GM21825 (cell line): ENCODE data around the gene NPAS3.

Experiments used
- ATAC-seq: cut with Tn5 transposase; IDR thresholded peaks from one replicate; pipeline ENCODE4 v1.9.1; 2021; ENCODE audit warnings: mild to moderate bottlenecking, moderate library complexity; ENCODE audit not compliant: unreplicated experiment

NPAS3 gene

DNA sequence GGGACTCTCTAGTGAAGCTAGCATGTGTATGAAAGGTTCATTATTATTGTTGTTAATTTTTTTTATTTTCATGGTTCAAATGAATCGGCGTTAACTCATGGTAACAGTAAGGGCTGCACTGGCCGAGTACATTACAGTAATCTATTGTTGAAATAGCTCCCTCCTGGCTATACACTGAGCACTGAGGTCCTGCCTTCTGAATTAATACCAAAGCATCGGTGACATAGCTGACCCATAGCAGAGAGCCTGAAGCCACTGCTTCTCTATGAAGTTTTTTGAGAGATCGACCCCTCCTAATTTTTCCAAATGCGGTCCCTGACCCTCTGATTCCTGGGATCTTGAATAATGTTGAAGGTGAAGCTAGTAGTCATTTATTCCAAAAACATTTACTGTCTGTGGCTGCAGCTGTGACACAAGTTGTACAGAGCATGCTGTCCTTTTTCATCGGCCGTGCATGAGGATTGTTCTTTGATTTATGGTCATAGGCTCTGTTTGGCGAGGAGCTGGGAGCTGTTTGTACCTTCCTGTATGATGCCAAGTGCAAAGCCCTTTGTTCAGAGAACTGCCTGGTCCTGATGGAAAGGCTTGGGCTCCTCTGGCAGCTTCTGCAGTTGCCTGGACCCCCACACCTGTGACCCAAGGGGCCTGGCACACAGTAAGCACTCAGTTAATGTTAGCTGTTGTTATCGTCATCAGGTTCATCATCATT, 525.7 kb downstream of the NPAS3 start:
- no peak for ATAC-seq

DNA sequence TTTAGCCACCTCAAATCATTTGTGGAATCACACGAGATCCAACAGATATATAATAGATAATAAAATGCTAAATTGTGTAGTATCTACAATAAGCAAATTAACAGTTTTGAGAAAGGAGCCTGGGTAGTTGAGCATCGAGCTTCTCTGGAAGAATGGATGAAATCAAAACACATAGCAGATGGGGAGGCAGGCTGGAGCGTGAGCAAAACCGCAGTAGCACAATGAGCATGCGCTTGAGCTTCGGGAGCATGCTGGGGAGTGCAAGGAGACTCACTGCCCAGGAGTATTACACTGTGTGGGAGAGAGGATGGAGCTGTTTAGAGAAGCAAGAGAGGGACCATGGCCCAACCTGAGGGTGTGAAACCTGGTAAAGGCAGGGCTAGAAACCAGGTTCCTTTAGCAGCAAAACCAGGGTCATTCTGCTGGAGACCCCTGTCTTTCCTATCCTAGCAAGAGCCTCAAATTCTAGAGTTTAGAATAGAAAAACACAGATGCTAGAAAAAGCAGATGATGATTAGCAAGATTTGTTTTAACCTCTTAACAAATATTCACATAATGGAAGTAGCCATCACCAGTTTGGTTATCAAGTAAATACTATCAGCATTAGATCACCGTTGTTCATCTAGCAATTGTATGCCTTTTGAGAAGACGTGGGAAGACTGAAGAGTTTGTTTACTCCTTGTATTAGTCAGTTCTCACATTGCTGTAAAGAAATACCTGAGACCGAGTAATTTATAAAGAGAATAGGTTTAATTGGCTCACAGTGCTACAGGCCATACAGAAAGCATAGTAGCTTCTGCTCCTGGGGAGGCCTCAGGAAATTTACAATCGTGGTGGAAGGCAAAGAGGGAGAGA, 527.4 kb downstream of the NPAS3 start:
- ATAC-seq, result no peak

DNA sequence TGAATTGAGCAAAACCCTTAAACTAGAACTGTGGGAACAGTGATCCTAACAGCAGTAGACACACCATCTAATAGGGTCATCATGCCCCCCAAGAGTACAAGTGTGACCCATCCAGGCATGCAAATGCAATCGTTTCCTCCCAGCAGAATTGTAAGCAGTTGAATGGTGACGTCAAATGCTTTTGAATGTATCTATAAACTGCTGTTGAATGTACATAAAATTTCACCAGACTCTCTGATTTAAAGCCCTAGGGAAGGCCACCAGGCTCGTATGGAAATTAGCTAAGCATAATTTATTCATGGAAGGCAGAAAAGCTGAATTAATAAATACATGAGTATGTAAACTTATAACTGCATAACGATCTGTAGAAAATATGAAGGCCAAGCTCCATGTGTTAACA, 529.3 kb downstream of the NPAS3 start:
- no peak for ATAC-seq

DNA sequence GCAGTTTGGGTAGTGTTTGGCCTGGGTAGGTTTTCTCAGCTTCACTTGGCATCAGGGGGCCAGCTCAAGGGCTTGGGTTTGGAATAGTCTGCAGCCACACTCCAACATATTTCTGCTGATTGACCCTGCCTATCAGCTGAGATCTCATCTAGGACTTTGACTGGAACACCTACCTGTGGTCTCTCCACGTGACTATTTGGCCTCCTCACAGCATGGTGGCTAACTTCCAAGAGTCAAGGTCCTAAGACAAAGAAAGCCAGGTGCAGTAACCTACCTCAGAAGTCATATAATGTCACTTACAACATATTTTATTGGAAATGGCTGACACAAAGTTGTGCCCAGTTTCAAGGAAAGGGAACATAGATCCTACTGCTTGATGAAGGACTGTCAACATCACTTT, 531.2 kb downstream of the NPAS3 start:
- ATAC-seq, result no peak

DNA sequence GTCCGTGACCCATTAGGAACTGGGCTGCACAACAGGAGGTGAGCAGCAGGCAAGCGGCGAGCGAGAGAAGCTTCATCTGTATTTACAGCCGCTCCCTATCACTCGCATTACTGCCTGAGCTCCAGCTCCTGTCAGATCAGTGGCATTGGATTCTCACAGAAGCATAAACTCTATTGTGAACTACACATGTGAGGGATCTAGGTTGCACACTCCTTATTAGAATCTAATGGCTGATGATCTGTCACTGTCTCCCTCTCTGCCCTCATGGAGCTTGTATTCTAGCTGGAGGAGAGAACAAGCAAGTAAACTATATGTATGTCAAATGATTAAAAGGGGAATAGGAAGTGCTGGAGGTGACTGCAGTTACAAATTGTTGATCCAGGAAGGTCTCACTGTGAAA, 533.1 kb downstream of the NPAS3 start:
- ATAC-seq, result no peak

DNA sequence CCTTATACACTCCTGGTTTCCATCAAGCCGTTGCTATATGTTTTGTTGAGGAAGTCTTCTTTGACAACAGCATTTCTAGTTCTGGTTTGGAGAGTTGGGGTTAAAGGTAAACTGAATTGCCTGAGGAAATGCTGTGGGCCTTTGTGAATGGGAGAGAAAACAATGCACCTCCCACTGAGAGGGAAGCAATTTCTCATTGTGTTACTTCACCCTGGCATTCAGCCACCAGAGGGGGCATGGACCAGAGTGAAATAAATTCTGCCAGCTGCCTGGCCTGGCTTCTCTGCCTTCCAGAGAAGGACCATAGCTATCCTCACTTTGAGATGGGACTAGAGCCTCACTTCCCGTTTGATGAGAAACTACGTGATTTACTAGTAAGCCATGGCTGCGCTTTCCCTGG, 536.9 kb downstream of the NPAS3 start:
- ATAC-seq, result no peak

DNA sequence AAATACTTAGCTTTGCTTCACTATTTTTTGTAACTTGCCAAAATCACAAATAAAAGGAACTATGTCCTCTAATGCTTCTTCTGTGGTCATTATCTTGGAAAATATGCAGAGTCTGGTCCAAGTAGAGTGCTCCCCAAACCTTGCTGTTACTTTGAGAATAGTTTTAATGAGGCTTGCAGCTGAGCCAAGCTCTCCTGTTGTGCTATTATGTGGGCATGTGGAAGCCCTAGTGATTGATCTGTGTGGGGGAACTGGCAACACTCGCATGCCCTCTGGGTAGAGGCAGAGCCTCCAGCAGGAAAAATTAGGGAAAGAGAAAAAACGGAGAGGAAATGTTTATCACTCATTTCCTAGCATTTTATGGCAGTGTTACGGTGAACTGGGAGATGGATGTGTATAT, 539.1 kb downstream of the NPAS3 start:
- ATAC-seq, result no peak

DNA sequence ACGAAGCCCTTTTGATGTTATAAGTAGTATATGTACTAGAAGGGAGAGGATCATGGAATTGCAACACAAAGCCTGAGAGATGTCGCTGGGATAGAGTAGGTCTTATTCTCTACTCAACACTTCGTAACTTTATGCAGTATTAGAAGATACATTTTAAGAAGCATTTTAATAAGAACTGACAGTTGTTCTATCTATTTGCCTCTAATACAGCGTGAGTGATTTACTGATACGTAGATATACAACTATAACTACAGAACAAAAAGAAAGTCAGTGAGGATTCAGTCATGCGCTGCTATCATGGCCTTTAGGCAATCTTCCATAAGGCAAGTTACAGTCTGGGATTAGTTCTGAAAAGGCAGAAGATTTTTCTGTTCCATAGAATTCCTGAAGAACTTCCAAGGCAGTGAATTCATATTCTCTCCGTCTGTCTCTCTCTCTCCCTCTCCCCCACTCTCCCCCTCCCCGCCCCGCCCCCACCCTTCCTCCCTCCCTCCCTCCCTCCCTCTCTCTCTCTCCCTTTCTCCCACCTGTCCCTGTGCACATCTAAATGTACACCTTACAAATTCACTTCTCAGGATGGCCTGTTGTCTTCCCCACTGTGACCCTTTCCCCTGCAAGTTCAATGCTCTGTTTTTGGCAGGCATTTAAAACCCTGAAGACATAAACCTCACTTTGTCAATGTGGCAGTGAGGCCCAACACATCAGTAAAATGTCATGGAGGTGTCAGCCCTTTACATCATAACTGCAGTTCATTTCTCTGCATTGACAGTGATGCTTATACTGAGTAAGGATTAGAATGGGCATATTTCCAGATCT, 541.6 kb downstream of the NPAS3 start:
- no peak for ATAC-seq

DNA sequence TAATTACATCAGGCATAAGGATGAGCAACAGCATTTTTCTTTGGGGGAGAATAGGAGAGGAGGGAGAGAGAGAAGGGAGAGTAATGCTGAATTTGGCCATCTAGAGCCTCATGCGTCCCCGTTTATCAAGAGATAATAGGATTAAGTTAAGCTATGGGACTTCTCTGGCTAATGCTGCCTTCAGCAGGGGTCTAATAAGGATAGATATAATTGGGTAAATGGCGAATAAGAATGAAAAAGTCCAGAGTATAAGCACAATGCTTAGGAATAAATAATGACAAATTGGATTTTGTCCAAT, 542.2 kb downstream of the NPAS3 start:
- ATAC-seq, result no peak

DNA sequence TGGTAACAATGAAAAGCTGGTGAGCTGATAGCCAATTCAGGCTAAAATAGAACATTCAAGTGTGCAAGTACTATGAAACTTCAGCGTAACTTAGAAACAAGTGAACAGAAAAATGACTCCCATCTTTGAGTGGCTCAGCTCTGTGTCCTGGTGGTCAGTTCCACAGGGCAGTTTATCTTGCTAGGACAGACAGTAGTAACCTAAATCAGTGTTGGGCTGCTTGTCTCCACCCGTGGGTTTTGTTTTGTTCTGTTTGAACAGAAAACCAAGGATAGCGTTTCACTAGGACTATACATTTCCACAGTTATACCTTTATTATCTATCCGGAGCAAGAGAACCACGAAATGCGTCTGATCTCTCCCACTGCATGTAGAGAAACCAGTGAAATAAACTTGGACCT, 544.4 kb downstream of the NPAS3 start:
- ATAC-seq, result no peak

DNA sequence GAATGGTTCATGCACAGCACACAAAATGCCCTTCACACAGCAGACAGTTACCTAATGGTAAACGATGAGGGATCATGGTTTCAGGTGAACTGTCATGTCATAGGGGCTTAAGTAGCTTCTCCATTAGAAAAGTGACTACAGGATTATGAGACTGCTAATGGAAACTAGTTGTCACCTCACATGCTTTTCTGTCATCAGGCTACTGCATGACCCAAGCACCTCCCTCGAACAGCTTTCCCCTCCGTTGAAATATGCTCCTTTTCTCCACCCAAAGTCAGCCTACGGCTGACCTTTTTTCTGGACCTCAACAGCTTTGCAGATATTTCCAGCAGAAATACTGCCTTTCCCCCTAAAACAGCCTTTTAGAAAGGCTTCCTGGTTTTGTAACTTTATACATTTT, 544.9 kb downstream of the NPAS3 start:
- no peak for ATAC-seq

DNA sequence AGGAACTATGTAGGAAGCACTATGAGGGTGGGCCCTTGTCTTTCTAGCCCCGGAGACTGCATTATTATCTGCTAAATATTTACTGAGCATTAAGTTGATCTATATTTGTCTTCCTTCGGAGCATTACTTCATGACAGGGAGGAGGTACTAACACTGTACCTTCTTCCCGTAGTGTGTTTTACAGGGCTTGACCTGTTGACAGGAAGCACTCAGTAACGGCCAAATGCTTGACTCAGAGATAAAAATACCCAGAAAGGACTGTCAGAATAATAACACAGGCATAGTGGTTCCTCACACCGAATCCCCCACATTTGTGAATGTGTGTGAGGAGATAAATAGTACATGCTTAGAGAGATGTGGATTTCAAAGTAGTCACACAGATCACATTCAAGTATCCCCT, 545.6 kb downstream of the NPAS3 start:
- ATAC-seq, result no peak

DNA sequence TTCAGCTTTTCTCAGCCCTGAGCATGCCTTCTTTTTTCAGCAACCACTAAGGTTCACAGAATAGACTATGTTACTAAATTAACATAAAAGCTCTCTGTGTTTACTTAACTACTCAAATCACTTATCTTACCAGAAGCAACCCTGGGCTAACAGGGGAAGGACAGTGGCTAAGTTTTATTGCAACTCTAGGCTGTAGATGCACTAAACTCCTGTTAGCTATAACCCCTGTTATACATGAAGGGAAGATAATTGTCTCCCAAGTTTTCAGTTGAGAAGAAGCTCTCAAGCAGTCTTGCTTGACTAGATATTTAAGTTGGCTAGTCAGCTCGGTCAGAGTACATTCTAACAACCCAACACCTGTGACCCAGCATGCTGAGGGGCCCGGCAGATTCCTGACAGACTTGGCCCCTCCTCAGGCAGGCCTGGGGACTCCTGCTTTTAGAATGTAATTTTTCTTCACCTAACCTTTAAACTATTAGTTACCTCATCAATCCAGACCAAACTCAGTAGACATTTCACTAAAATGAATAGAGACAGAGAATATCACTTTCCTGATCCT, 547.7 kb downstream of the NPAS3 start:
- no peak for ATAC-seq

DNA sequence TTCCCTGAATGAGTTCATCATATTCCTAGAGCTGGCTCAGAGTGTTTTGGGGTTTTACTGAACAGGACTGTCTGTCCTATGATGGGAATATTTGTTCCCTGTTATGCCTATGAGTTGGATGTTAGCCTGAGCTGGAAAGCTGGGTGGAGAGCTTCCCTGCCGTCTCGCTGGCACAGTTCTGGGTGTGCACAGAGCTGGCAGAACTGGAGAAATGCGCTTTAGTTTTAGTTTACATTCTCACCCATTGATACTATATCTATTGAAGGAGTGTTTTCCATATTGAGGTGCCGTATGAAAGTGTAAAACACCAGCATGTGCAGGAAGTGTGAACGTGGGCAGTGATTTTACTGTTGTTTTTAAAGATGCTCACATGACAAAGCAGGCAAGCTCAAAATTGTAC, 549.9 kb downstream of the NPAS3 start:
- ATAC-seq, result no peak

DNA sequence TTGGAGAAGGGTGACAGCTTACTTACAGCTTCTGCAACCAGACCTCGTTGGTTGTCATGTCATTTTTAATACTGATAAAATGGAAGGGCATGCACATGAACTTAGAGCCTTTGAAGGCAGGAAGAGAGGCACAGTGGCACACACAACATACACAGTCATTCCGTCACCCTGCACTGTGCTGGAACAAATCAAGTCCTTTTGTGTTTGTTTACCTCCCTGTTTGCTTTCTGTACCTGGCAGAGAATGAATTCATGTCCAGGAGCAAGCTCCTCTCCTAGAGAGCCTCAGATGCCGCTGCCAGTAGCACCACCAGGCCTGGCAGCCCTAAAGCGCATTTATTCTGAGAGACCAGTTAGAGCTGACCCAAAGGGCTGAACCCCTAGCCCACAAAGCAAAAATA, 551.9 kb downstream of the NPAS3 start:
- no peak for ATAC-seq

DNA sequence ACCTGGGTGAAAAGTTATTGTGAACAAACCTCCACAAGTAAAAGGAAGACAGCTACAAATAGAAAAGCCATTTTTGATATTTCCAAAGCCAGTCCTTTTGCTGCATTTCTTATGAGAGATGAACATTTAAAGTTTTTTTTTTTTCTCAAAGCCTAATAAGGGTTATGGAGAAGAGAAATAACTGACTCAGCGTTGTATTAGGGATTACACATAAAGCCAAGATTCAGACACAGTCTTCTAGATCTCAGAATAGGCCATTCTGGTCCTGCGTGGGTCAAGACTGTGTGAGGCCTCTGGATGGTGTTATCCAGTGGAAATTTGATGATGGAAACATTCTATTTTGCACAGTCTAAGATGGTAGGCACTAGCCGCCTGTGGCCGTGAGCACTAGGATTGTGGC, 552.4 kb downstream of the NPAS3 start:
- ATAC-seq, result no peak

DNA sequence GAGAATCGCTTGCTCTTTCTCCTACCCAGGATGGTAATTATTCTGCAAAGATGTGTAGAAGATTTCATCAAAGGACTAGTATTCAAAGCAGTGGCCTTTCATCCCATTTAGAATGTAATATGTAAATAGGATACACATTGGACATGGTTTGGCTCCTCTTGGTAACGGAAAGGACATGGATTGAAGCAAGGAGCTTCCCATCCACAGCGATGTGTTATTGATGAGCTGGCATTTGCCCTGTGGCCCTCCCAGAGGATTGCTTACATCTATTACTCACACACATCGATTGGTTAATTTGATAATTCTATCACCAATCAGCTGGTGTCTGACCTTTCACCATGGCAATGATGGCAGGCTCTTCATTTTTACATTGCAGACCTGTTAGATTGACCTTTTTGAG, 553.8 kb downstream of the NPAS3 start:
- no peak for ATAC-seq

DNA sequence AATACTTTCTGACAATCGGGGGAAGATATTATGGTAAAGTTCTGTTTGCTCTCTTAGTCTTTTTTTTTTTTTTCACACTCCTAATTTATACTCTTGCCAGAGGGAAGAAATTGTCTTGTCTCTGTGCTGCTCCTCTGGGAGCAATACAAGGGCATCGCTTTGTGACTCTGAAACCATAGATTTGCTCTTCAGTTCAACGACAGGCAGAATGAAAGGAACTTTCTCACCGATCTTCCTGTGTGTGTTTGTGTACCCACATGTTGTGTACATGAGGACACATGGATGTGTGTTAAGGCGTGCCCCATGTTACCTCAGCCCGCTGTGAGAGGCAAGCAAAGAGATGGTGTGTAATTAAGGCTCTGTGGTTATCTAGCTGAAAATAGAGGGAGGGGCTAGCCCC, 554.6 kb downstream of the NPAS3 start:
- ATAC-seq, result no peak

DNA sequence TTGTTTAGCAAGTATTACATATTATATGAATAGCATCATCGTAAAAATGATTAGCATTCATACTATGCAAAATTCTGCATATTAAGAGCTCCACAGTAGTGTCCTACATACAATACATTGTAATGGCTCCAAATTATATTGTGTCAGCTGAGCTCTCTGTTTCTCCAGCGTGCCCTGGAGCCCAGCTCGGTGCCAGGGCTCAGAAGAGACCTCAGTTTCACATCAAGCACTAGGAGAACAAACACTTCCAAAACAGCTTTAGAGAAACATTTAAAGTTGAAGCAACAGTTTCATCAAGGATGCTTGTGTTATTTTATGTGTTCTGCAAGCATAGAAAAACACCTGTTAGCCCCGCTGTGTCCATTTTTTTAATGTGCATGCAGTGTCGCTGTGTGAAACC, 555.3 kb downstream of the NPAS3 start:
- no peak for ATAC-seq

DNA sequence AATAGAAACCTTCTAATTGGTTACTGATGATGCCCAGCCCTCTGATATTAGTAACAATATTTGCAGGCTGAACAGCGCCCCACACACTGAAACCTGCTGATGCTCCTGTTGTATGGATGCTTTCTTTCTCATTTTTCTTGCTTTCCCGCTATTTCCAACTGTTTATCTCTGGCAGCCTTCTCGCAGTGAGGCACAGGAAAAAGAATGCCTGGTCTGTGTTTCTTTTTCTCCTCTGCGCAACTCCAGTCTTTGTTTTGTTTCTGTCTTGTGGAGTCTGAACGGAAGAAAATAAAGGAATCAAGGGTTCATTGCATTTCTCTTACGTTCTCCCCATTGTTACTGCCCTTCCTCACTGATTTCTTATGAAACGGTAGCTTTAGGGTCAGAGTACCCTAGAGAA, 561.0 kb downstream of the NPAS3 start:
- no peak for ATAC-seq

DNA sequence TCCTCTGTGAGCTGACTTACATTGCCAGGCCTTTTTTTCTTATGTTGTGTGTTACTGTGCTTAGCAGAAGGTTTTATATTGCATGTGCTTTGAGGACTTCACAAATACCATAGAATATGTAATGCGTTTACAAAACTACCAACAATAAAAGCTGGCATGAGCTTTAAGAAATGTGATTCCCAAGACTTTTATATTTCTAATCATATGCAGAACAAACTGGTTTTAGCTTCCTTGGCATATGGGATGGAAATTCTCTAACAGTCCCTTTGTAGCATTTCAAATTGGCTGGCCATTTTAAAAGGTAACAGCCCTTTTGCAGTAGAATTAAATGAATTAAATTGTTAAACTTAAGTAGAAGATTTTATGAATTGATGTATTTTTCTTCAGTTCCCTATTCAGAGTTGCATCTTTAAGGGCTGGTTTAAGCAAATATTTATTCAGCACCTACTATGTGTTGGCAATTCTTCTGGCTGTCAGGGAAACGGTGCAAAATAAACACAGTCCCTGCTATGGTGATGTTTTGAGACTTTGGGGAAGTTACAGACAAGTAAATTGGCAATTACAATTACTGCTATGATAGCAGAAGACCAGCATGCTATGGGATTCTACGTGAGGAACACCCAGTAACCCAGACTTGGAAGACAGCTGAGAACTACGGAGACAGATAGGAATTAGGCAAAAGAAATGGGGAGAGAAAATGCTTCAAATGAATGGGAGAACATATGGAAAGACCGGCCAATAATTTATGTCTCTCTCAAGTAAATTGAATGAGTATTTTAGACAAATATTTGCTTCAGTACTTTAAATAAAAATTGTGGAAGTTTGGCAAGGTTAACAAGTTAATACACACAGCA, 565.8 kb downstream of the NPAS3 start:
- ATAC-seq, result no peak
